Stimulated activated CD8-positive, alpha-beta memory T cell treated with anti-CD3 and anti-CD28 coated beads, Interleukin-12 subunit alpha, Interleukin-12 subunit beta, amount 100 ng/mL, for 4 hours (primary cell): ENCODE measurements around the gene CDC42EP3.
A peak's percentile ranks its signal among the peaks of the same experiment; 100 is the strongest.

Source experiments
- DNase-seq: peaks from one replicate; pipeline ENCODE4 v3.0.0-alpha.2; 2020; ENCODE audit warnings: low read depth

Gene CDC42EP3

GRCh38 chr2:37656512-37657423 lies 14.7 kb downstream of the CDC42EP3 start:
- DNase-seq, result no peak

DNA sequence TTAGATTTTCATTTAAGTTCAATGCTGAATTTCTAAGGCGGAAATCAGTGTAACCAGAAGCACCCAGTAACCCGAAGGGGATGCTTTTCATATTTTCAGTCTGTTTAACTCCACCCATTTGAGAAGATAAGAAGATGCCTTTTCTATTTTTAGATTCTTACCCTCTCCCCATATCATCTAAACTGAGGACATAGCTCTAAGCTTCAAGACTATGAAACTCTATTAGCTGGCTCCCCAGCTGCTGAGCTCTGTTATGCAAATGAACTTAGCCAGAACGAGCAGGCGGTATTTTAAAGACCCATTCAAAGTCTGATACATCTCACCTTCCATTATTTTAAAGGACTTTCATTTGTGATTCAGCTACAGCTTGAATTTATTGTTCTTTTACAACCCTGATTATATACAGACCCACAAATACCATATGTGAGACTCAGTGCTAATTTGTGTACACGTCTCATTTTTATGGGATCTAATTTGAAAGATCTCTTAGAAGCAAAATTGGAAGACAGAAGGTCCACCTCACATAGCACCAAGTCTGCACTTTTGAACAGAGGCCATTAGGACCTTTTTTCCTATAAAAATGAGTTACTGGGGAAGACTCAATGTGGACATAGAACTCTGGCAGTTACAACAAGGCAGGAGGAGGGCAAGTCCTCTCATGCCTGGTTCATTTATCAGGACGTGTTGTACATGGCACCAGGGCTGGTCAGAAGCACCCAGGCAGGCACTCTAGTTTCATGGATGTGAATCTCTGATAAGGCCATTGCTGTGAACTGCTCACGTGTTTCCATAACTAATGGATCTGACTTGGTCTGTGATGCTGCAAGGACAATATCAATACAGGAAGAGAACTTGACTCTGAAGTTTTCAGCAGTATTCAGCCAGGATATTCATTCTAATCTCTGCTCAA lies 16.3 kb downstream of the CDC42EP3 start:
- no peak for DNase-seq

- DNase-seq, result no peak
Measured at GRCh38 chr2:37654419-37654818, 17.0 kb downstream of the CDC42EP3 start.

- DNase-seq, result no peak
Measured at GRCh38 chr2:37653805-37654378, 17.6 kb downstream of the CDC42EP3 start.

DNA sequence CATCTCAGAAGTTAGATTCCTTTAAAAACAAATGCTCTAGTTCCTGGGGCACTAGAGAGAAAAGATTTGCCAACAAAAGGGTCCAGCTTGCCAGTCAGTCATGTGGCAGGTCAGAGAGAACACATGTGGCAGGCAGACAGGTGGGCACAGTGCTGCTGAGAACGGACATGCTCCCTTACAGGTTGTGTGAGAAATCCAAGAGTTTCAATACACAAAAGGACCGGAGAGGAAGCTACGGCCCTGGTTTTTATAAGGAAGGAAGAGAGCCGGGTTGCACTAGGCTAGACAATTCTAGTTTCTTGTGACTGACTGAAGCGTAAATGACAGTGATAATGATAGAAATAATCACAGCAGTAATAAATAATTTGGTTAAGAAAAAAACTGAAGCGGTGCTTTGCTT lies 18.3 kb downstream of the CDC42EP3 start:
- no peak for DNase-seq

- no peak for DNase-seq
Measured at GRCh38 chr2:37652199-37652640, 19.2 kb downstream of the CDC42EP3 start.

GRCh38 chr2:37650548-37651093 lies 20.8 kb downstream of the CDC42EP3 start:
- no peak for DNase-seq

GRCh38 chr2:37649518-37649917 lies 21.9 kb downstream of the CDC42EP3 start:
- no peak for DNase-seq

- DNase-seq, result peak; percentile 21
Measured at GRCh38 chr2:37648331-37649011, 23.0 kb downstream of the CDC42EP3 start.

GRCh38 chr2:37647971-37648330 lies 23.5 kb downstream of the CDC42EP3 start:
- DNase-seq, result no peak

- DNase-seq, result no peak
Measured at GRCh38 chr2:37645836-37646235, 25.6 kb downstream of the CDC42EP3 start.

- DNase-seq, result no peak
Measured at GRCh38 chr2:37645362-37645761, 26.1 kb downstream of the CDC42EP3 start.

GRCh38 chr2:37644191-37644590 lies 27.3 kb downstream of the CDC42EP3 start:
- no peak for DNase-seq

GRCh38 chr2:37643730-37644078 lies 27.7 kb downstream of the CDC42EP3 start:
- DNase-seq, result no peak

- DNase-seq, result no peak
Measured at GRCh38 chr2:37642907-37643729, 28.3 kb downstream of the CDC42EP3 start.

GRCh38 chr2:37641582-37642171 lies 29.8 kb downstream of the CDC42EP3 start:
- no peak for DNase-seq

DNA sequence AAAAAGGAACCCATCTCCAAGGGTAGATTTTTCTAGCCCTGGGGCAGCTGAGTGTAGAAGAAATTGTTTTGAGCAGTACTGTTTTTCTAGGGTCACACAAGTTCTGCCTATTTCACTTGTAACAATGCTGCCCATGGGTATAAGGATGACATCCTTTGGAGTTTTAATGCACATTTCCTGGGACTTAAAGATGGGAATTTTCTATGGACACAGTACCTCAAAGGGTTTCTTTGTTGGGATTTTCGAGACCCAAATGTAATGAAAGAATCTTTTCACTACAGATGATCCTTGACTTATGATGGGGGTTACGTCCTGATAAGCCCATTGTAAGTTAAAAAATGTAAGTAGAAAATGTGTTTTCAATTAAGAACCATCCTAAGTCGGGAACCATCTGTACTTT lies 31.8 kb downstream of the CDC42EP3 start:
- DNase-seq, result no peak

- no peak for DNase-seq
Measured at GRCh38 chr2:37638973-37639372, 32.5 kb downstream of the CDC42EP3 start.

DNA sequence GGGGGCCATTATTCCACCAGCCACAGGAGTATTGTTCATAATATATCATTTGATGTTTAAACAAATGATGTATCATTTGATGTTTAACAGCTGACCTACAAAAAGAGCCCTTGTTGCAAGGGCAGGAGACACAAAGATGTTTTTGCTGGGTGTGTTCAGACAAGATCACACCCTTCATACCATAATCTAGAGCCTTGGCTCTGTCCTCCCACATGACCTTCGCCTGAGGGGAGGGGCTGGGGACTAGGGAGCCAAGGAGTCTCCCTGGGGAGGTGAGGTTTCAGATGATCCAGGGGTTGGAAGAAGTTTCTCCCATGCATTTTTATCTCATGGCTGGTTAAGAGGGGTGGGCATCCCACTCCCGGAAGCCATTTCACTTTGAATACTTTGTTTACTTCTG lies 33.5 kb downstream of the CDC42EP3 start:
- DNase-seq, result no peak

- DNase-seq, result no peak
Measured at GRCh38 chr2:37637190-37637860, 34.1 kb downstream of the CDC42EP3 start.
